HEK293 (cell line): Measurements from ENCODE around the gene AFF3.

Experiments used
- CTCF ChIA-PET: fragments of 350-600 bp; formaldehyde crosslinking; extraction: SDS; loops from one replicate; lab custom pipeline; 2021; ENCODE audit warnings: antibody characterized with exemption; lab: Yijun Ruan, JAX
- POLR2A ChIA-PET: fragments of 300-600 bp; formaldehyde crosslinking; extraction: SDS; loops from one replicate; lab custom pipeline; 2020; ENCODE audit warnings: antibody characterized with exemption, inconsistent platforms; lab: Yijun Ruan, JAX
- H3K27ac ChIP-seq: fragments of 200-500 bp; sonication (Bioruptor generic); 2 replicates; pipeline ENCODE4 v1.5.1; 2014; ENCODE audit warnings: low read depth, low read length, control low read depth, inconsistent platforms; ENCODE audit errors: extremely low read depth
- H3K36me3 ChIP-seq, 2 experiments: fragments of 200-500 bp in 1 of 2; sonication (Bioruptor generic) in 1 of 2; 1 replicate in 1 of 2; 2 replicates in 1 of 2; pipeline ENCODE4 v1.5.1; 2014 to 2017; ENCODE audit warnings: inconsistent platforms in 2 of 2, low read length in 2 of 2; ENCODE audit not compliant: control insufficient read depth in 2 of 2, insufficient read depth in 1 of 2
- H3K4me1 ChIP-seq: fragments of 200-500 bp; sonication (Bioruptor generic); 2 replicates; pipeline ENCODE4 v1.5.1; 2014; ENCODE audit warnings: mild to moderate bottlenecking, low read length, inconsistent platforms; ENCODE audit not compliant: control insufficient read depth, insufficient read depth
- H3K4me3 ChIP-seq: 2 replicates; pipeline ENCODE4 v1.5.1; 2011; ENCODE audit warnings: low read depth, mild to moderate bottlenecking, control low read depth, low read length, moderate library complexity
- H3K9me3 ChIP-seq: fragments of 200-500 bp; sonication (Bioruptor generic); 2 replicates; pipeline ENCODE4 v1.5.1; 2014; ENCODE audit warnings: low read depth, low read length, inconsistent platforms; ENCODE audit not compliant: control insufficient read depth, insufficient read depth
- KLF9 ChIP-seq: fragments of 450-650 bp; formaldehyde crosslinking; IDR thresholded peaks from 2 replicates; pipeline ENCODE4 v1.5.1; 2016; ENCODE audit warnings: missing biosample characterization, missing genetic modification characterization, low read depth
- OSR2 ChIP-seq: fragments of 450-650 bp; formaldehyde crosslinking; IDR thresholded peaks from 2 replicates; pipeline ENCODE4 v1.5.1; 2016; ENCODE audit warnings: missing biosample characterization, missing genetic modification characterization
- PATZ1 ChIP-seq: fragments of 450-650 bp; formaldehyde crosslinking; IDR thresholded peaks from 2 replicates; pipeline ENCODE4 v1.5.1; 2016; ENCODE audit warnings: missing biosample characterization, missing genetic modification characterization
- SP7 ChIP-seq: fragments of 450-650 bp; formaldehyde crosslinking; IDR thresholded peaks from 2 replicates; pipeline ENCODE4 v1.5.1; 2016; ENCODE audit warnings: missing biosample characterization, missing genetic modification characterization
- ZBTB6 ChIP-seq: fragments of 450-650 bp; formaldehyde crosslinking; IDR thresholded peaks from 2 replicates; pipeline ENCODE4 v1.5.1; 2017; ENCODE audit warnings: missing biosample characterization, missing genetic modification characterization
- ZIC2 ChIP-seq: fragments of 450-650 bp; formaldehyde crosslinking; IDR thresholded peaks from 2 replicates; pipeline ENCODE4 v1.5.1; 2016; ENCODE audit warnings: missing biosample characterization, missing genetic modification characterization
- ZNF169 ChIP-seq: fragments of 450-650 bp; formaldehyde crosslinking; IDR thresholded peaks from 2 replicates; pipeline ENCODE4 v1.5.1; 2016; ENCODE audit warnings: missing biosample characterization, missing genetic modification characterization
- ZNF211 ChIP-seq: fragments of 450-650 bp; formaldehyde crosslinking; IDR thresholded peaks from 2 replicates; pipeline ENCODE4 v1.5.1; 2016; ENCODE audit warnings: low read depth, missing biosample characterization, missing genetic modification characterization
- ZNF223 ChIP-seq: fragments of 450-650 bp; formaldehyde crosslinking; IDR thresholded peaks from 2 replicates; pipeline ENCODE4 v1.5.1; 2016; ENCODE audit warnings: missing biosample characterization, missing genetic modification characterization
- ZNF239 ChIP-seq: fragments of 450-650 bp; formaldehyde crosslinking; IDR thresholded peaks from 2 replicates; pipeline ENCODE4 v1.5.1; 2016; ENCODE audit warnings: missing biosample characterization, missing genetic modification characterization
- ZNF585B ChIP-seq: fragments of 450-650 bp; formaldehyde crosslinking; IDR thresholded peaks from 2 replicates; pipeline ENCODE4 v1.5.1; 2016; ENCODE audit warnings: missing biosample characterization, missing genetic modification characterization
- ZNF600 ChIP-seq: fragments of 450-650 bp; formaldehyde crosslinking; IDR thresholded peaks from 2 replicates; pipeline ENCODE4 v1.5.1; 2016; ENCODE audit warnings: missing biosample characterization, missing genetic modification characterization
- ZNF621 ChIP-seq: fragments of 450-650 bp; formaldehyde crosslinking; IDR thresholded peaks from 2 replicates; pipeline ENCODE4 v1.5.1; 2017; ENCODE audit warnings: missing biosample characterization, missing genetic modification characterization
- ZNF707 ChIP-seq: fragments of 450-650 bp; formaldehyde crosslinking; IDR thresholded peaks from 2 replicates; pipeline ENCODE4 v1.5.1; 2016; ENCODE audit warnings: missing biosample characterization, missing genetic modification characterization
- ZXDB ChIP-seq: fragments of 450-650 bp; formaldehyde crosslinking; IDR thresholded peaks from 2 replicates; pipeline ENCODE4 v1.5.1; 2016; ENCODE audit warnings: missing biosample characterization, missing genetic modification characterization
- TF ChIP-seq, protein P1 (sequence below): IDR thresholded peaks from 2 replicates; pipeline ENCODE4 v1.6.1; 2011; ENCODE audit warnings: mild to moderate bottlenecking, low read depth, low read length, borderline replicate concordance
- TF ChIP-seq, protein P2 (sequence below): fragments of 450-650 bp; formaldehyde crosslinking; IDR thresholded peaks from 2 replicates; pipeline ENCODE4 v1.5.1; 2016; ENCODE audit warnings: missing biosample characterization, missing genetic modification characterization
- TF ChIP-seq, protein P3 (sequence below): fragments of 450-650 bp; IDR thresholded peaks from 2 replicates; pipeline ENCODE4 v1.5.1; 2018; ENCODE audit warnings: missing biosample characterization, mild to moderate bottlenecking, missing genetic modification characterization

Gene AFF3

GRCh38 chr2:99780276-99780675, 362.1 kb downstream of the AFF3 start:
- H3K4me1 ChIP-seq, result no peaks in the 10 kb centered on the region
- CTCF ChIA-PET, result no interaction called here
- POLR2A ChIA-PET, result no interaction called here
- no peaks in the 10 kb centered on the region for H3K9me3 ChIP-seq
- H3K27ac ChIP-seq, result no peak overlapping the region
- no peak for TF ChIP-seq KLF9 (tag by site-specific recombination)
- TF ChIP-seq ZIC2 (tag by site-specific recombination), result no peak
- TF ChIP-seq ZNF707 (tag by site-specific recombination), result no peak
- no peak for TF ChIP-seq ZNF621 (tag by site-specific recombination)
- TF ChIP-seq SP7 (tag by site-specific recombination), result no peak
- no peak for TF ChIP-seq ZNF600 (tag by site-specific recombination)
- TF ChIP-seq ZNF239 (tag by site-specific recombination), result no peak
- TF ChIP-seq, protein P1, sequence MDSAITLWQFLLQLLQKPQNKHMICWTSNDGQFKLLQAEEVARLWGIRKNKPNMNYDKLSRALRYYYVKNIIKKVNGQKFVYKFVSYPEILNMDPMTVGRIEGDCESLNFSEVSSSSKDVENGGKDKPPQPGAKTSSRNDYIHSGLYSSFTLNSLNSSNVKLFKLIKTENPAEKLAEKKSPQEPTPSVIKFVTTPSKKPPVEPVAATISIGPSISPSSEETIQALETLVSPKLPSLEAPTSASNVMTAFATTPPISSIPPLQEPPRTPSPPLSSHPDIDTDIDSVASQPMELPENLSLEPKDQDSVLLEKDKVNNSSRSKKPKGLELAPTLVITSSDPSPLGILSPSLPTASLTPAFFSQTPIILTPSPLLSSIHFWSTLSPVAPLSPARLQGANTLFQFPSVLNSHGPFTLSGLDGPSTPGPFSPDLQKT, result no peak
- TF ChIP-seq PATZ1 (tag by site-specific recombination), result no peak
- TF ChIP-seq, protein P2, sequence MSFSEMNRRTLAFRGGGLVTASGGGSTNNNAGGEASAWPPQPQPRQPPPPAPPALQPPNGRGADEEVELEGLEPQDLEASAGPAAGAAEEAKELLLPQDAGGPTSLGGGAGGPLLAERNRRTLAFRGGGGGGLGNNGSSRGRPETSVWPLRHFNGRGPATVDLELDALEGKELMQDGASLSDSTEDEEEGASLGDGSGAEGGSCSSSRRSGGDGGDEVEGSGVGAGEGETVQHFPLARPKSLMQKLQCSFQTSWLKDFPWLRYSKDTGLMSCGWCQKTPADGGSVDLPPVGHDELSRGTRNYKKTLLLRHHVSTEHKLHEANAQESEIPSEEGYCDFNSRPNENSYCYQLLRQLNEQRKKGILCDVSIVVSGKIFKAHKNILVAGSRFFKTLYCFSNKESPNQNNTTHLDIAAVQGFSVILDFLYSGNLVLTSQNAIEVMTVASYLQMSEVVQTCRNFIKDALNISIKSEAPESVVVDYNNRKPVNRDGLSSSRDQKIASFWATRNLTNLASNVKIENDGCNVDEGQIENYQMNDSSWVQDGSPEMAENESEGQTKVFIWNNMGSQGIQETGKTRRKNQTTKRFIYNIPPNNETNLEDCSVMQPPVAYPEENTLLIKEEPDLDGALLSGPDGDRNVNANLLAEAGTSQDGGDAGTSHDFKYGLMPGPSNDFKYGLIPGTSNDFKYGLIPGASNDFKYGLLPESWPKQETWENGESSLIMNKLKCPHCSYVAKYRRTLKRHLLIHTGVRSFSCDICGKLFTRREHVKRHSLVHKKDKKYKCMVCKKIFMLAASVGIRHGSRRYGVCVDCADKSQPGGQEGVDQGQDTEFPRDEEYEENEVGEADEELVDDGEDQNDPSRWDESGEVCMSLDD (tag by site-specific recombination), result no peak
- no peak for TF ChIP-seq ZXDB (tag by site-specific recombination)
- no peak for TF ChIP-seq ZNF211
- TF ChIP-seq ZNF223 (tag by site-specific recombination), result no peak
- TF ChIP-seq ZNF585B (tag by site-specific recombination), result no peak
- no peak for TF ChIP-seq OSR2 (tag by site-specific recombination)
- no peak for TF ChIP-seq ZNF169
- no peak for TF ChIP-seq ZBTB6 (tag by site-specific recombination)
- H3K36me3 ChIP-seq, result no peaks in the 10 kb centered on the region
- no peak overlapping the region for H3K4me3 ChIP-seq

GRCh38 chr2:99779276-99779675, 363.1 kb downstream of the AFF3 start:
- ChIA-PET CTCF (no interaction called here), POLR2A (no interaction called here)
- H3K27ac ChIP-seq, result no peak overlapping the region
- no peaks in the 10 kb centered on the region for H3K9me3 ChIP-seq
- no peak overlapping the region for H3K4me3 ChIP-seq
- no peaks in the 10 kb centered on the region for H3K4me1 ChIP-seq
- H3K36me3 ChIP-seq, result no peaks in the 10 kb centered on the region
- TF ChIP-seq ZNF585B (tag by site-specific recombination), result no peak
- TF ChIP-seq, protein P3, sequence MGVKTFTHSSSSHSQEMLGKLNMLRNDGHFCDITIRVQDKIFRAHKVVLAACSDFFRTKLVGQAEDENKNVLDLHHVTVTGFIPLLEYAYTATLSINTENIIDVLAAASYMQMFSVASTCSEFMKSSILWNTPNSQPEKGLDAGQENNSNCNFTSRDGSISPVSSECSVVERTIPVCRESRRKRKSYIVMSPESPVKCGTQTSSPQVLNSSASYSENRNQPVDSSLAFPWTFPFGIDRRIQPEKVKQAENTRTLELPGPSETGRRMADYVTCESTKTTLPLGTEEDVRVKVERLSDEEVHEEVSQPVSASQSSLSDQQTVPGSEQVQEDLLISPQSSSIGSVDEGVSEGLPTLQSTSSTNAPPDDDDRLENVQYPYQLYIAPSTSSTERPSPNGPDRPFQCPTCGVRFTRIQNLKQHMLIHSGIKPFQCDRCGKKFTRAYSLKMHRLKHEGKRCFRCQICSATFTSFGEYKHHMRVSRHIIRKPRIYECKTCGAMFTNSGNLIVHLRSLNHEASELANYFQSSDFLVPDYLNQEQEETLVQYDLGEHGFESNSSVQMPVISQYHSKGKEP (tag by site-specific recombination), result no peak
